CD1c-positive myeloid dendritic cell (primary cell): ENCODE measurements around the gene PEPD.
A peak's percentile ranks its signal among the peaks of the same experiment; 100 is the strongest.

Experiments used
- DNase-seq: peaks from one replicate; pipeline ENCODE4 v3.0.0-alpha.2; 2016; ENCODE audit errors: extremely low spot score

Gene PEPD

DNA sequence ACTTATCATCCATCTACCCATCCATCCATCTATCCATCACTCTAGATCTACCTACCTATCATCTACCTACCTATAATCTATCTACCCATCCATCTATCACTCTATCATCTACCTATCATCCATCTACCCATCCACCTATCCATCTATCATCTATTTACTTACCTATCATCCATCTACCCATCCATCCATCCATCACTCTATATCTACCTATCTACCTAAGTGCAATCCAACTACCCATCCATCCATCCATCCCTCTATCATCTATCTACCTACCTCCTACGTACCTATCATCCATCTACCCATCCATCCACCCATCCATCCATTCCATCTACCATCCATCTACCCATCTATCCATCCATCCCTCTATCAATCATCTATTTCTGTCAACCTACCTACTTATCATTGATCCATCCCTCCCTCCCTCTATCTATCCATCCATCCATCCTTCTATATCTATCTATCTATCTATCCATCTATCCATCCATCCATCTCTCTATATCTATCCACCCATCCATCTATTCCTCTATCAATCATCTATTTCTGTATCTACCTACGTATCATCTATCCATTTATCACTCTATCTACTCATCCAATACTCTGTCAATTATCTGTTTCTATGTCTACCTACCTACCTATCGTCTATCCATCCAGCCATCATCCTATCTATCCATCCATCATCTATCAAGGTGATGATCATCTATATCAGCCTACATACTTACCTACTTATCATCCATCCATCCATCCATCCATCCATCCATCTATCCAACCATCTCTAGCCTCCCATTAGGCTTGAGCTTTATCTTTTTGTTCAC lies 99.0 kb downstream of the PEPD start:
- no peak for DNase-seq

DNA sequence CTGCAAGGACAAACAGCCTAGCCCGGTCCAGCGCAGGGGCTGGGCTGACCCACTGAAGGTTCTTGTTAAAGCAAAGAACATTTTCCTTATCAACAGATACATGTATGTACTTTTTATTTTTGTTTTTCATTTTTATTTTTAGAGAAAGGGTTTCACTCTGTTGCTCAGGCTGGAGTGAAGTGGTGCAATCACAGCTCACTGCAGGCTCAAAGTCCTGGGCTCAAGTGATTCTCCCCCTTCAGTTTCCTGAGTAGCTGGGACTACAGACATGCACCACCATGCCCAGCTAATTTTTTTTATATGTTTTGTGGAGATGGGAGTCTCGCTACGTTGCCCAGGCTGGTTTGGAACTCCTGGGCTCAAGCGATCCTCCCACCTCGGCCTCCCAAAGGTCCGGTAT lies 100.2 kb downstream of the PEPD start:
- DNase-seq: no peak

DNA sequence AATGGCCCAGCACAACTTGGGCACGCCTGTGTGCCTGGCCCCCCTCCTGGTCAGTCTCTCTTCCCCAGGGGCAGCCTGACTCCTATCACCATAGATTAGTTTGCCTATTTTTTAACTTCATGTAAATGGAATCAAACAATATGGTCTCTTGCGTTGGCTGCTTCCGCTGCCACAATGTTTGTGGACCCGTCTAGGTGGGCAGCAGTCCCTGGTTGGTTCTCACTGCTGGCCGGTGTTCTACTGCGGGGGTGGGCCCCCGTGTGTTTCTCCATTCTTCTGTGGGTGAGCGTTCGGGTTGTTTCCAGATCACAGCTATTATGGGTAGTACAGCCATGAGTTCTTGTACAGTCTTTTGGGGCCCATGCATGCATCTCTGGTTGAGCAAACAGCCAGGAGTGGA lies 100.8 kb downstream of the PEPD start:
- DNase-seq: no peak

DNA sequence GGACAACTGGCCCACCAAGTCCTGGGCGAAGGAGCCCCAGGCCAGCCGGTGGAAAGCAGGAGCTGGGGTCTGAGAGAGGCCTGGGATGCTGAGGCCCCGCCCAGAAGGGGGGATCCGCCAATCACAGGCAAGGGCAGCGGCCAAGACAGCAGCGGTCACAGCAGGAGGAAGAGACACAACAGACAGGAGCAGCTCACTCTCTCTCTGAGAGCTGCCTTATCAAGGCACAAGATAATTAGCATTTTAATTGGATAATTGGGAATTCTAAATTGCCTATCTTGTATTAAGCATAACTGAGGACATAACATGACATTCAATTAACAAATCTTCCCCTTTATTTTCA lies 101.8 kb downstream of the PEPD start:
- DNase-seq: no peak

DNA sequence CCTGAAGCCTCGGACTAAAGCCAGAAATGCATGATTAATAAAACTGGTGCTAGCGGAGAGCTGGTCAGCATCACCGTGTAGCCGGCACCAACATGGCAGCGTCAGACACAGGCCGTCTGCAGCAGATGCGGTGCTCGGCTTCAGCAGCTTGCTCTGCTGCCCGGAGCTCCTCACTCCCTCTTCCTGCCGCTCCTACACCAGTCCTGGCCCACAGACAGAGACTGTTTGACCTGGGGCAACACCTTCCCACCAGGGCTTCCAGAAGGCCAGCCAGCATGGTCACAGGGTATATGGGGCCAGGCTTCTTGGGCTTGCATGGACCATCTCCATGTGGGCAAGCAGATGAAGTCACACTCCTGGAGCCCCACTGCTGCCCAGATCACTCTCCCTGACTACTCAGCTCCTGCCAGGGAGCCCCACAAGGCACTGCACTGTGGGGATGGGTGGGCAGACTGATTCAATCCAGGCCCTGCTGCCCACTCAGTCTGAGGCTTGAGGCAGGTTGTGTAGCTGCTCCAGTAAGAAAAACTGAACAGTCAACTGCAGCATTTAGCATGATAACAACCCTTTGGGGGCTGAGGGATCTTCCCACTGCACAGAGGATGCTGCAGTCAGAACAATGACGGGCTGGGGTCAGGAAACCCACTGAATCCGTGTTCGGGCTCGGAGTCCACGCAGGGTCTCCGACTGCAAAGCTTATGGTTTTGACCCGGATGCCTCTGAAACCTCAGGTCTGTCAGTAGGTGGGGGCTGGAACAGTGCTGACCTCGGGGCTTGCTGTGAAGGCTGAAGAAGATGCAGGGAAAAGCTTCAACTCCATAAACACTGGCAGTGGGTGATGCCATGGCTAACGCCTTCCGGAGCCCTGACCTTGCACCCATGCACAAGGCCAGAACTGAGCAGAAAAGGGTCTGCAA lies 102.5 kb downstream of the PEPD start:
- DNase-seq: no peak

DNA sequence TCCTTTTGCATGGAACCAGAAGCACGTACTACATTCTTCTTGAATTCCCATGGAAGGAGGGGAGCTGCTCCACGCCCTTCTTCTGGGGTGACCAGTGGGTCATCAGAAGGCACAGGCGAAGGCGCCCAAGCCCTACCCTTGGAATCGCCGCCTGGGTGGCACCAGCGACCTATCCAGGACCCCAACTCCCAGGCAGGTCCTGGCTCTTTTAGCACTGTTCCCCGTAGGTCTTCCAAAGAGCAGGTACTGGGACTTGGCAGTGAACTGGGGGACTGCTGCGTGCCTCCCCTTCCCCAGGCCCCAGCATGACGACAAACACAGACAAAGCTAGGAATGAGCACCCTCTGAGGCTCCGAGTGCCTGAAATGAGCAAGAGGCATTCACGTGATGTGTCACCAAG lies 103.1 kb downstream of the PEPD start:
- DNase-seq: no peak

DNA sequence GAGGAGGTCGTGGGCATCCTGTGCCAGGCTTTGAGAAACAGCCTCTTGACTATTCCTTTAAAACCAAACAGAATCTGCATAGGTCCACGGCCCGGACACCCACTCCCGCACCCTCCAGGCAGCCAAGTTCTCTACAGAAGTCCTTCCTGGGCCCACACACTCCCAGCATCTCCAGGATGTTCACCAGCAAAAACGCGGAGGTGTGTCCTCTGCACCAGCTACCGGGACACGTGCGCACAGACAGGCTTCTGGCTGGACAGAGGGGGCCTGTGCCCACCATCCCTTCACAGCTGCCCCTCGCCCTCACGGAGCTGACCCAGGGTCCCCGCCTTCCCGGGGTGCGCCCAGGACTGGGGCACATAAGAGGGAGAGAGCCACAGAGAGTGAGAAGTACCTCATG lies 103.8 kb downstream of the PEPD start:
- DNase-seq: no peak

DNA sequence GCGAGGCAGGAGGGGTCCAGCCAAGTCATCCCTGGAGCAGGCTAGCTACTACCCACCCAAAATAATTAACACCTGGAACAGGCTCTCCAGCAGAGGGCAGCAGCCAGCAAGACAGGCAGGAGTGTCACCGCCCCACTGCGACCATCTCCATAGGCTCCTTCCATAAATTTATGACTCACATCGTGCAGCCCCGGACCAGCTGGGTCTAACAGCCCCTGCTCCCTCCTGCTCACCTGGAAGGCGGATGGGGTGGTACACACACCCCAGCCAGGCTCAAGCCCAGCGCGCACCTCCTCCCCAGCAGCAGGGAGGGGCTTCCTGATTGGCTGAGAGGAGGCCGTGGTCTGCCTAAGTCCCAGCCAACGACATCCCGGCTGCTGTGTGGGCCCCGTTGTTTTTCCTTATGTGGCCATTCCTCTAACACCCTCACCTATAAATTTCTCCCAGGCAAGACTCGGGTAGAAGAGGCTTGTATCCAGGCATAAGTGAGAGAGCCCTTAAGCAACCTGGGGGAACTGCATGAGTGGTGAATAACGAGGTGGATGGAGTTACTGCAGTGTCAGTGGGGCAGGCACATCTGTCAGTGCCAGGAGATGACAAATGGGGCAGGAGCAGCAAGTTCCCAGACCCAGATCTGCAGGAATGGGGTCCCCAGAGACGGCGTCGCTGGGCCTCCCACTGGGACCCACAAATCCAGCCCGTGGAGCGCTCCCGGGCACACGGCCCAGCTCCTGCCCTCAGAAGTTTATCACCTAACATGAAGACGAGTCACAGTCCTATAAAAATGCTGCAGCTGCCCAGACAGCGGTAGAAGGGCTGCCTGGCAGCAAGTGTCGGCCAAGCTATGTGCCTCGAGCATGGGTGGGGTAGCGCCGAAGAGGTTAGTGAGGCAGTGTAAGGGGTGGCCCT lies 105.0 kb downstream of the PEPD start:
- DNase-seq: peak; percentile 37

DNA sequence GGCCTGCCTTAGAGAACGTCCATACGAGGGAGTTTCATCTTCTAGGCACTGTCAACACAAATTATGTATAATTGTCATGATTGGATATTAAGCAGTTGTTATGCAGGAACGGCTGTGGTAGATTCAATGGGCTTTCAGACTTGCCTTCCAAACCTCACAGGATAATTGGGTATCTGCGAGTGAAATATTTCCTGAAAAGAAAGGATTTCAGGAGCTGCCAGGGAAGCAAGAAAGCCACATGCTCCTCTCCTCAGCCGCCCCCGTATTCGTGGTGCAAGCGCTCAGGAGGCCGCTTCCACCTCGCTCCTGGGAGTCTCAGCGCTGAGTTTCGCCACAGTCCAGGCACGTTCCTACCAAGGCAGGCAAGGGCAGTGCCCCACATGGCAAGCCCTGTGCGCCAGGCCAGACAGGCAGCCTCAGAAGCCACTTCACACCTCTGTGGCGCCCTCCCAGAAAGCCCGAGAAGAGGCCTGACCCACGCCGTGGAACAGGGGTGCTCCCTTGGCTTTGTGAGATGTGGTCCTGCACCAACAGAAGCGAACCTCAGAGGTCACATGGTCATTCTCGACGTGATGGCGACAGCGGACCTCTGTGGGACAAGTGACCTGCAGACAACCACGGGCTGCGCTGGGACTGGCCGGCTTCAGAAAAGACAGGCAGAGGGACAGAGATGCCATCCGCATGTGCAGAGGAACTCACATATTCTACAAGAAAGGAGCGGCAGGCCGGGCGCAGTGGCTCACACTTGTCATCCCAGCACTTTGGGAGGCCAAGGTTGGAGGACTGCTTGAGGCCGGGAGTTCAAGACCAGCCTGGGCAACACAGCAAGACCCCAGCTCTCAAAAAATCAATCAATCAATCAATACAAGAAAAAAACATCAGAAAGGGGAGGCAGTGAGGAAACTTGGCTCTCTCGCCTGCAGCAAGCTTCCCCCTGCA lies 106.7 kb downstream of the PEPD start:
- no peak for DNase-seq

DNA sequence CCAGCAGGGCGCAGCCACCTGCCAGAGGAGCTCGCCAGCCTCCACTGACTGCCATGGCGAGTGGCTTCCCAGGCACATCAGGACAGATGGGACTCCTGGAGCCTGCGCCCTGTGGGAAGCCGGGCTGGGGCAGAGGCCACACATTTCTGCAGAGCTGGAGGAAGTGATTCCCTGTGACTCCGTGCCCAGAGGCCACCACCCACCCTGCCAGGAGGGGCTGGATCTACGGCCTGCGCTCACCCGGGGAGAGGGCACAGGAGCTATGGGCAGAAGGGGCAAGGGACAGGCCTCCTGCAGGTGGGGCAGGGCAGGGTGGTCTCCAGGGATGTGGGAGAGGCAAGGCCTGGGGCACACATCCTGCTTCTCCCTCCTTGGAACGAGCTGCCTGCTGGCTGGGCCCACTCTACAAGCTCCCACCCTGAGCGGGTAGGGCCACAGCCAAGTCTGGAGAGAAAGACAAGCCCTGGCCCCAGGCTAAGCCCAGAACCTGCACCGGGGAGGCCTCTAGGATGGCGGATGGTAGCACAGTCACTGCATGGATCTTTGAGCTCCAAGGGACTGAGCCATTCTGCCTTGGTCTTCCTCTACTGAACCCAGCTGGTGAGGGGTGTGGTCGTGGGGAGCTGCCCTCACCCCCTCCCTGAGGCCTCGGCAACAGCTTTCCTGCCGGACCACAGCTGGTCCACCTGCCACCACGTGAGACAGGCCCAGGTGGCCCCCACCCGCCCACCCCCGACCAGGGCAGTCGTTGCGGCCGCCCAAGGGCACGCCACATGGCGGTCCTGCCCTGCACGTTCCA lies 107.5 kb downstream of the PEPD start:
- DNase-seq: no peak

DNA sequence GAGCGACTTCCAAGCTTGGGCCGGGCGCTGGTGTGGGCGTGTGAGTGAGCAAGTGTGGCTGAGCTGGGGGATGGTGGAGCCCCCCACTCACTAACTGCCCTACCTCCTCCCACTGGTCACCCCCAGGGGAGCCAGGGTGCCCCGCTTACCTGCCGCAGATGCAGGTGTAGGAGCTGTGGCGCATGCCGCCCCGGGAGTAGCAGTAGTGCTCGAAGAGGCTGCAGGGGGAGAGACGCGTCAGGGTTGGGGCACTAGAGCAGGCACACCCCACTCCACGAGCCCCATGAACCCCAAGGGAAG lies 108.2 kb downstream of the PEPD start:
- no peak for DNase-seq

DNA sequence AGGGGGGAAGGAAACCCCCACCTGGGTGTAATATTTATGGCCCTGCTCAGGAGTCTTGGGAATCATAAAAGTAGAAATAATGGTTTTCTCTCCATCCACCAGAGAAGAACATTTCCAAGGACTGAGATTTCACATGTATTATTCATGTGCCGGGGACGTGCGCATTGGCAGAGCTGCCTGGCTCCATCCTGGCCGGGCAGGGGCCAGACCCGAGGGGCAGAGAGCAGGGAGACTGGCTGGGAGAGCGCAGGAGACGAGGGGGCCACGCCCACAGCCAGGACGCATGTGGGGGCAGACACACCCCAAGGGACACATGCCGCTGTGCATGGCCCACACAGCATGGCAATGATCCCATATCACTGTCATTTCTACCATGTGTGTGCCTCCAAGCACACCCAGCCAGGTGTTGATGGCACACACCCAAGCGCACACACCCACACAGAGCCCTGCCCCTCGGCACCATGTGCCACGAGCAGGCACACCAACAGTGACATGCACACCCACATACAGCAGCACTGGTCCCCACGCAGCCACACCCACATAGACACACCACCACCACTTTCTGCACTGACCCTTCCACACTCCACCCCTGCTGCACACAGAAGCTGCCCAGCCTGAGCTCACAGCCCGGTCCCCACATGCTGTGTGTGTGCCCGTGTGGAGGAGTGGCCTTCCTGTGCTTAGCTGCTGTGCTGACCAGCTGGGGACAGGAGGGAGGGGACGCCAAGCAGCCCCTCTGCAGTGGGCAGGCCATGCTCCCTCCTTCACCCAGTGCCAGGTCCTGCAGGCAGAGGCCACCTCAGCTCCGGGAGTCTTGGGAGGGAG lies 108.8 kb downstream of the PEPD start:
- no peak for DNase-seq

DNA sequence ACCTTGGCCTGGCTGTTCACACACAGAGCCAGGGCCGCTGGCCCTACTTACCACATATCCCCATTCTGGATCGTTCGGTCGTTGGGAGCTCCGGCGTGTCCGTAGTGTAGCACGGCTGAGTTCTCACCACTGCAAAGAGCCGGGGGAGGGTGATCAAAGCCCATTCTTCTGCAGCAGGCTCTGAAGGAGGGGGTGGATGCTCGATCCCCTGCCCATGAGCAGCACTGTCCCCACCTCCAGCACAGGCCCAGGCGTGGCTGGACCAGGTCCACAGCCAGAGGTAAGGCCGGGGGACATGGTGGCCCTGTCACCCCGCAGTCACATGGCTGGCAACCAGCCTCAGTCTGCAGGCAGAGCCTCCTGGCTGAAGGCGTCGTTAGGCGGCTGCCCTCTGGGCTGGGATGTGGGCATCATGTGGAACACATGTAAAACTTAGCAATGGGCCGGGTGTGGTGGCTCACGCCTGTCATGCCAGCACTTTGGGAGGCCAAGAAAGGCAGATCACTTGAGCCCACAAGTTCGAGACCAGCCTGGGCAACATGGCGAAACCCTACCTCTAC lies 109.9 kb downstream of the PEPD start:
- DNase-seq: no peak

DNA sequence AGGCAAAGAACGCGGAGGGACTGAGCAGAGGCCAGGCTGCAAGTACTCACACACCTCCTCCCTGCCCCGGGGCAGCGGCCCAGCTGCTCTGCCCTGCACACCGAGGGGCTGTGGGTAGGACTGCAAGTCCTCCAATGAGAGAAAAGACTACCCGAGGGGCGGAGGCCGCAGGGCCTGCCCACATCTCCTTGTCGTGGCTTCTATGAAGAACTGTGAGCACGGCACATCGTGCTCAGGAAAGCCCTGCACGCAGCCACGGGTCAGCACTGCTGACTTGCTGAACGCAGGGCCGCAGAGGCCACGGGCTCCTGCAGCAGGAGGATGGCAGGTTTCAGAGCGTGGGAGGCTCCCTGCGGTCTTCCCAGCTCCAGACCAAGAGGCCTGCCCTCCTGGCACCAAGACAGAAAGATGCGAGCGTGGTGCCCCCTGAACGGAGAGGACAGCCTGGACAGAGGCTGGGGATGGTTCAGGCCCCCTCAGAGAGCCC lies 110.6 kb downstream of the PEPD start:
- DNase-seq: no peak

DNA sequence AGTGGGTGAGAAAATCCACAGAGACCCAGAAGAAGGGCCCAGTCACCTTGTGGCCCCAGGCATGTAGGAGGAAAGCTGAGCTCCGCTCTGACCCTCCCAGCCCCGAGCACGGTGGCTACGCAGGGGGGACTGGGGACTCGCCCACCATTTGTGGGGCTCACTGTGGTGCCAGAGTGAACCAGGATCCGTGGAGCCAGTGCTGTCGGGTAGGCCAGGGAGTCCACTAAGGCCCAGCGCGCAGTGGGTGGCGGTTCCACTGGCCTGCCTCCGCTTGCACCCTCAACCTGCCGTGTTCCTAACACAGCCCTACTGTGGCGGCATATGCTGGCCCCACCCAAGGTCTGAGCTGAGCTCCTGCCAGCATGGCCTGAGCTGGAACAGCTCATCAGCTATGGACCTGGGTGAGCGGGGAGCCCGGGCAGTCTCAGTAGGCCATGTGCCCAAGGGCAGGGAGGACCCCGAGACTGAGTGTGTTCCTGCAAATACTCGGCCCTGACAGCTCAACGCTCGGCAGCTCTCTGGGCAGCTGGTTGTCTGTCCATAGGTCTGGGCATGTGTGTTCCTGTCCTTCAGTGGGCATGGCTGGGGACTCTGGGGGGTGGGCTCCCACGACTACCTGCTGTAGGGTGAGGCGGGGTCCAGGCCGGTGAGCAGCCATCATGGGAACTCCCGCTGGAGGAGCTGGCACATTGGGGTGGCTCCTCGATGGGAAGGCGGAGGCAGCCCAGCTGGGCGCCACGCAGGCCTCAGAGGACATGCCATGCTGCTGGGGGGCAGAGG lies 111.5 kb downstream of the PEPD start:
- DNase-seq: no peak

DNA sequence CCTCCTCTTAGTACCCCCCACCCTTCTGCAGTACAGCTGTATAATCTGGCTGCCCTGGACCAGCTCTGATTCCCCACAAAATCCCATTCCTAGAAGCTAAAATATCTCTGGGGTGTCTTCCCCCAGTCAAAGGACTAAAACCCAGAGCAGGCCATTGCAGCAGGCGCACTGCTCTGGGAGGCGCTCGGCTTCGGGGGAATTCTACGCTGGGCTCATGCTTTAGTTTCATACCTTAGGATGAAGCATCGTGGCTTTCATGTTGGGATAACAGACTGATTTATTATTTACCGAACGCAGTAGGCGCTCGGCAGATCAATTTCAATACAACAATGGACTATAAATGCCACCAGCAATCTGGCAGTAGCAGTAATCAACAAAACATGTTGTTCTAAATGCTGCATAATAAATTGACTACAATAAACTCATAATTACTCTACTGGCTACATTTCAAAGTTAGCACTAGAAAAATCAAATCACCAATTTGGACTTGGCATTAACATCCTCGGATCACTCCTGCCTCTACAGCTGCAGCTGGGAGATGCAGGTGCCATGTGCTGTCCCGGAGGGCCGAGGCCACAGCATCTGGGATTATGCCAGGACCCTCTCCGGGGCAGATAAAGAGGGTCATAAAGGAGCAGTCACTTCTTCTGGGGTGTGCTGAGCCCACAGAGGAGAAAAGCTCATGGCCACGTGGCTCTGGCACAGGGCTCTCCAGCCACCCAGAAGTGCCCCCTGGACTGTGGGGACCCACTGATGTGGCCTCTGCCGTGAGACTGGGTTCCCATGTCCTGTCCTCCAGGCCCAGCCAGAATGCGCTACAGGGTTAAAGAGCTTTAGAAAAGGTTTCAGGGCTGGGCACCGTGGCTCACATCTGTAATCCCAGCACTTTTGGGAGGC lies 112.8 kb downstream of the PEPD start:
- no peak for DNase-seq

DNA sequence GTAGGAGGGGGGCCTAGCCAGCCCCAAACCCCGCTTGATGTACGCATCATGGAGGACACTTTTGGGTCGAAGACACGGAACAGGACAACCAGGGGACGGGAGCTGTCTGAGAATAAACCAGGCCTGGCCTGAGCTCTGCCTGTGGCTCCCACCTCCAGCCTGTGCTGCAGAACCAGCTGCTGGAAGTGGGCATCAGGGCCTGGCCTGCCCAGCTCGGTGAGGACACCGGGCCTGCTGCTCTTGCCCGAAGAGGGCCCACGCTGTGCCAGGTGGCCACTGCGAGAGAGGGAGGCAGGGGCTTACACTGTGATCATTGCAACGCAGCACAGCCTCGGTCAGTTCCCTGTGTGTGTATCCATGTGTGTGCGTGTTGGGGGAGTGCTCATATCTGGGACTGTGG lies 113.5 kb downstream of the PEPD start:
- no peak for DNase-seq
